HG02588 (cell line): ENCODE data around the gene FABP7.

Source experiments
- ATAC-seq: cut with Tn5 transposase; IDR thresholded peaks from one replicate; pipeline ENCODE4 v1.9.1; 2021; ENCODE audit warnings: mild to moderate bottlenecking, moderate library complexity; ENCODE audit not compliant: unreplicated experiment

FABP7 gene

DNA sequence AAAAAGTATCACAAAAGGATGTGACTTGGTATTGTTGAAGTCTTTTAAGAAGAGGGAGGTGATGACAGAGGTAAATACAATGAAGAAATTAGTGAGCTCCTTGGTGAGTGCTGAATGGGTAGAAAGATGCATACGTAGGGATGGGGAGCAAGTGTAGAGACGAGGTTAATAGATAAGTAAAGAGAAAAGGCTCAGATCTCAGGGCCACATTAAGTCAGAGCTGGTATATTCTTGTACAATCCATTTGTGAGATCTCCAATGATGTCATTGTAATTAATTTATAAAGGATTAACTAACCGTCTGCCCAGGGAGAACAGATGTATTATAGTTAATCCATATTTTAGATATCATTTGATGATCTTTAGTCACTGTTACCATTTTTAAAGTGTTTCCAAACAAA, 52.9 kb downstream of the FABP7 start:
- no peak for ATAC-seq

DNA sequence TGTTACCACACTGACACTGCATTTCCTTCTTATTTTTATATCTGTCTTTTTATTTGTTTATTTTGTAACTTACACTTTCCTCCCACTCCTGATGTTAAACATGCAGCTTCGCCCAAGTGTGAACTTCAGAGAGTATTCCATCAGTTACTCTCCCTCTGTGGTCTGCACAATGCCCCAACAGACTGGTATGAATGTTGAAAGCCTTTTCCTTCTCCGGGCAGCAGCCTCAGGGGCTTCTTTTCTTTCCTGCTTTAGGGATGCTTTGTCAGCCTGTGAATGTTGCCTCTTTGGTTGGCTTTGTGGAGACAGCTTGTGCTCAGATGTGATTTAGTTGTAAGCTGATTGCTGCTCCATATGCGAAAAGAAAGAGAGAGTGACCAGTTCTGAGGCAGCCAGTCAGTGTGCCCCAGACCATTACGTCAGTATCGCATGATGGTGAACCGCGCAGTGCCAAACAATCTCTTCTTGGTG, 53.5 kb downstream of the FABP7 start:
- no peak for ATAC-seq
